RKO (cell line): ENCODE measurements around the gene MICAL1.
"Not testable (repeated sequence)": the region's sequence is repeated elsewhere in the genome, so short reads cannot be mapped to it uniquely, and the experiment has no call there.

Experiments used
- DNase-seq: peaks from one replicate; pipeline ENCODE4 v3.0.0-alpha.2; 2016; ENCODE audit warnings: low spot score

Gene MICAL1

GRCh38 chr6:109475625-109476024 is 20.1 kb upstream of the MICAL1 start:
- DNase-seq, result no peak

DNA sequence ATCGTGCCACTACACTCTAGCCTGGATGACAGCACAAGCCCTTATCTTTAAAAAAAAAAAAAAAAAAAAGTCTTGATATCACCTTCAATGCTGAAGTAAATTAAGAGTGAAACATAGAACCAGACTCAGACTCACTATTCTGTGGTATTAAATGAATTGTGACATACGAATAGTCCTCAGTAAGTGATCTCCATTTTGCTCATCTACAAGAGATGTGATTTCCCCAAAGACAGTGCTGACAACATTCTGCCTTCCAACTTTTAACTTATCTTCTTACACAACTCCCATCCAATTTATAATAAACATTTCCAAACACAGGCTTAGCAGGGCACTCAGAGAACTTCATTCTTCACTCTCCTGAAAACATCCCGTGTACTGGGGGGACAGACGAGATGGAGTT is 19.4 kb upstream of the MICAL1 start:
- DNase-seq, result no peak

DNA sequence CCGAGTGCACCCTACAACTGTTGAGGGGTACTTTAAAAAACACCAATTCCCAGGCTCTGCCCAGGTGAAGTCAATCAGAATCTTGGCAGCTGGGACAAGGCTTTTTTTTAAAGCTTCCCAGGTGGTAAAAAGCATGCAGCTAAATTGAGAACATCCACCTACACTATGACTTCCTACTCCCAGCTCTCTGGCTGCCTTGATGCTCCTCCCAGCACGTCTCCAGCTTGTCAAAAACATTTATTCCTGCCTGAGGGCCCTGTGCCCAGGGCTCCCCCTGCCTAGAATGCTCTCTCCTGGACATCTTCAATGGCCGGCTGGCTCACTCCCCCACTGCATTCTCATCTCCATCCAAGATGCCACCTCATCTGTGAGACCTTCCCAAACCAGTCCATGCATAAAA is 17.5 kb upstream of the MICAL1 start:
- no peak for DNase-seq

GRCh38 chr6:109472132-109472995 is 16.8 kb upstream of the MICAL1 start:
- no peak for DNase-seq

DNA sequence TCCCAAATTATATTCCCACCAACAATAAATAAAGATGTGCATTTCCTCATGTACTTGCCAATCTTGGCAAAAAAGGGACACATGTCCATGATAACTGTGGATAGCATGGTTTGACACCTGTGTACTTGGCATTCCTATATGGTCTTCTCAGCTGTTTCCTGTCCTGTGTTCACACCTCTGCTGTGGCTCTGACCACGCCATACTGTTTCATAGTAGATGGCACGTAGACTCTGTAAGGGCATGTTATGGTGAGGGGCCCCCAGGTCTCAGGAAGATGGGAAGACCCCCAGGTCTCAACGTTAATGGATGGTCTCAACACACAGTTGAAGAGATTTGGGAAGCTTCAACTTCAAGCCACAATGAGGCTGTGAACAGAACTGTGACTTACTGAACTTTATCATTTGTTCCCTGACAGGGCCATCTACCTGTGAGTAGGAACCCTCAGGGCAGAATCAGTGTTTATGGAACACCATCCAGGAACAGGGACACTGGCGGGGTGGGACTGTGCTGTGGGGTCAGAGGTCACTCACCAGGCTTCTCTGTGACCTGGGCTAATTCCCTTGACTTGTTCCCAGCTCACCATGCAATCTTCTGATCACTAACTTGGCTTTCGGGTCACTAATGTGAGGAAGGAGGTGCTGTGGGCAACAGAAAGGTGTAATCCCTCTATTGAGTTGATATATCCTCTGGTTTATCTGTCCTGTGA is 15.7 kb upstream of the MICAL1 start:
- DNase-seq, result no peak

GRCh38 chr6:109469591-109470189 is 14.1 kb upstream of the MICAL1 start:
- DNase-seq, result no peak

DNA sequence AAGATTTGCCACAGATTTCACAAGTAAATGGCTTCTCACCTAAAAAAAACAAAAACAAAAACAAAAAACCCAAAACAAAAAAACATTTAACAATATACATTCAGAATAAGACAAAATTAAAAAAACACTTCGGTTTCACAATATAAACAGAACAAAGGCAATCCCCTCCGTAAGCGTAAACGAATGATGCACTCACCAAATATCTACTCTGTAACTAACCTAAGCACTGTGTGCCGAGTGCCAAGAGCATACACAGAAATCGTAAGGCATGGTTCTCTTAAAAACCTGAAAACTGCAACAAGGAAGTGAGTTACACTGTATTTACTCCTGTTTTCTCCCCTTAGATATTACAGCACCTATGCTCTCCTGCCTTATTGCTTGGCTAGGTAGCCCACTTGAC is 12.1 kb upstream of the MICAL1 start:
- no peak for DNase-seq

- no peak for DNase-seq
Measured at GRCh38 chr6:109466212-109466923, 10.8 kb upstream of the MICAL1 start.

DNA sequence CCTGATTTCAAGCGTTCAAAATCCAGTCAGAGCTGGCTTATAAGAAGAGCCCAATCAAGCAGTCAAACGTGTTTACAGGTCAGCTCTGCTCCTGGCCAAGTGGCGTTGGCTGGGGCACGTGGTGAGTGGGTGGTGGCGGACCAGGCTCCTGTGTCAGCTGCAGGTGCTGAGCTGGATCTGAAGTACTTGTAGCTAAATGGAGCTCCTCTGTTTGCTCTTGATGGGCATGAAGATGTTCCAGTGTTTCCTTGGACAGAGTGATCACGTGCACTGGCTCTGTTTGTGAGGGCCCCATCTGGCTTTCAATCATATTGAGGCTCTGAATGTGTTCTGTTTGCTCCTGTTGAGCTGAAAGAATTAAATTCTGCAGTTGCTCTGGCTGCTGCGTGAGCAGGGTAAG is 10.2 kb upstream of the MICAL1 start:
- DNase-seq, result no peak

GRCh38 chr6:109461733-109462526 is 6.4 kb upstream of the MICAL1 start:
- DNase-seq, result no peak

DNA sequence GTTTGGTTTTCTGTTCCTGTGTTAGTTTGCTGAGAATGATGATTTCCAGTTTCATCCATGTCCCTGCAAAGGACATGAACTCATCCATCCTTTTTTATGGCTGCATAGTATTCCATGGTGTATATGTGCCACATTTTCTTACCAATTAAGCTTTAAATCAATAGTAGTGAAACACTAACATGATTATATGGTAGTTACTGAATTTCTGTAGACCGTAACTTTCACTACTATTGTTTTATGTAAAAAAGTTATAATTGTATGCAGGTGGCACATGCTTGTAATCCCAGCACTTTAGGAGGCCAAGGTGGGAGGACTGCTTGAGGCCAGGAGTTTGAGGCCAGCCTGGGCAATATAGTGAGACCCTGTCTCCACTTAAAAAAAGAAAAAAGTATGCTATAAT is 5.6 kb upstream of the MICAL1 start:
- DNase-seq, result not testable (repeated sequence)

GRCh38 chr6:109460161-109460829 is 4.7 kb upstream of the MICAL1 start:
- no peak for DNase-seq

DNA sequence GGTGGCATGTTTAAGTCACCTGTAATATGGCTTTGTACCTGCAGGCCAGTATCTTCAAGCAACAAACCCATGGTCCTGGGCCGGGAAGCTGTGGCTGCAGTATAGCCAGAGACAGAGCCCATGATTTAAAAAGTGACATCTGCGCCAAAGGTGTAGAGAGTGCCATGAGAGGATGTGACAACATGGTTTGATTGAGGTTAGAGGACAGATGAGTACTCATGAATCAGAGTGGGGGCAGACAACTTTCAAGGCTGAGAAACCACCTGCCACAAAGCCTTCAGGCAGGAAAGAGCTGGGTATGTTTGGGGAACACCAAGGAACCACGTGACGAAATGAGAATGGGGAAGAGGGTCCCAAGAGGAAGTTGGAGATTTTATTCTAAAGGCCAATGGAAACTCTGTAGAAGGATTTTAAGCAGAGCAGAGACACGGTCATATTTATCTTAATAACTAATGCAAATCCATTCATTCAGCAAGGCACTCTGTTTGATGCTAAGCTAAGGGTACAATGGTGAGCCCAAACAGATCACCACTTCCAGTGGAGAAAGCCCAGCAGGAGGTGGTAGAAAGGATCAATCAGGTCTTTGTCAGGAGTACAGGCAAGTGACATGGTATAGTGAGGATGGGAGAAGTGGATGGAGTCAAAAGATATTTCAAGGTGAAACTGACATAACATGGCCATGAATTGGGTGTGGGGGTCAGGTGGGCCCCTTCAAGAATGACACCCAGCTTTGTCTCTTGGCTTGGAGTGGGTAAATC is 3.4 kb upstream of the MICAL1 start:
- no peak for DNase-seq

DNA sequence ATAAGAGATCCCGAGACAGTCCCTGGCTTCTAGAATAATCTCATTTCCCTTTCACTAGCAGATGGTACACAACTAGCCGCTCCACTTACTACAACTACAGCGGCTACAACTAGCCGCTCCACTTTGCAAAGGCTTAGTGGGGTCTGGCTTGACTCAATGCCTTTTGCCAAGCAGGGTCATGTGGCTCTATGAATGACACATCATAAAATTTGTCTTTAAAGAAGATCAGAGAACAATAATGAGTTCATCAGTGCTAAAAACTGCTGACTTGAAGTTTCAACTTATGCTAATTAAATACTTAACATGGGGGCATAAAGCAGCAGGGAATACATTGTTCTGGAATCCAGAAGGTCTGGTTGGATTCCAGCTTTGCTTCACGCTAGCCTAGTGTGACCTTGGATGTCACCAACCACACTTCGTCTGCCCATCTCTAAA is 2.0 kb upstream of the MICAL1 start:
- DNase-seq, result no peak

DNA sequence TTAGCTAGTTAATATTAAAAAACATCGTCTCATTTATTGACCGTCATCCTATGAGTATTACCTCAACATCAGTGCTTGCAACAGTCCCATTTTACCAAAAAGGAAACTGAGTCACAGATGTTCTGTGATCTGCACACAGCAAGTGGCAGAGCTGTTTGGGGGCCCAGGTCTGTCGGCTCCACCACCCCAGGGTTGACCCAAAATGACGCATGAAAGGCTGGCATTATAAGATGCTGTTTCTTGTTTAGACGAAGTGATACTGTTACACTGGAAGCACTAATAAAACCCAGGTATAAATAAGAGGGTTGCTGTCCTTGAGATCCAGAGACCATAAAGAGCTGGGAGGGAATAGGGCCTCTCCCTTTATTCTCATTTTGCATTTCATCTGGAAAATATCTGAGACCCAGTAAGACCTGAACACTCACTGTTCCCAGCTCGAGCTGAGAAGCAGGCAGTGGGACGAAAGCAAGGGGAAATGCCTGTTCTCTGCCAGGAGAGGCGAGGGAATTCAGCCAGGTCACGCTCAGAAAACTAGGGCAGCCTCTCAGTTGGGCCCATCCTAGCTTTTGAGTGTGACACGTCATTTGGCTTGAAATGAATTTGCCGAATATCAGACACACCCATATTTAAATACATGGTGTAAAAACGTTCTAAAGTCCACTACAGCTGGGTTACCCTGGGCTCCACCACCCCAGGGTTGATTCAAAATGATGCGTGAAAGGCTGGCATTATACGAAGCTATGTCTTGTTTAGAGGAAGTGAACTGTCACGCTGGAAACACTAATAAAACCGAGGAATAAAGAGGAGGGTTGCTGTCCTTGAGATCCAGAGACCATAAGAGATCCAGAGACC is 1.4 kb upstream of the MICAL1 start:
- no peak for DNase-seq

GRCh38 chr6:109456111-109456583 is 575 bp upstream of the MICAL1 start:
- no peak for DNase-seq

- DNase-seq, result peak; percentile 28
Measured at GRCh38 chr6:109454496-109455436, 806 bp downstream of the MICAL1 start.
